Fibroblast of mammary gland (primary cell): ENCODE results near the gene SSC5D.

Source experiments
- DNase-seq: peaks from one replicate; pipeline ENCODE4 v3.0.0-alpha.2; 2010; ENCODE audit warnings: low read depth
- H3K4me3 ChIP-seq: 2 replicates; pipeline ENCODE4 v1.5.1; 2011; ENCODE audit warnings: low read depth, mild to moderate bottlenecking, low read length, moderate library complexity; ENCODE audit not compliant: control insufficient read depth
- CTCF ChIP-seq: conservative IDR thresholded peaks from 2 replicates; pipeline ENCODE4 v1.5.1; 2011; ENCODE audit warnings: low read depth, low read length, inconsistent platforms; ENCODE audit not compliant: control insufficient read depth, insufficient read depth

Gene SSC5D

DNA sequence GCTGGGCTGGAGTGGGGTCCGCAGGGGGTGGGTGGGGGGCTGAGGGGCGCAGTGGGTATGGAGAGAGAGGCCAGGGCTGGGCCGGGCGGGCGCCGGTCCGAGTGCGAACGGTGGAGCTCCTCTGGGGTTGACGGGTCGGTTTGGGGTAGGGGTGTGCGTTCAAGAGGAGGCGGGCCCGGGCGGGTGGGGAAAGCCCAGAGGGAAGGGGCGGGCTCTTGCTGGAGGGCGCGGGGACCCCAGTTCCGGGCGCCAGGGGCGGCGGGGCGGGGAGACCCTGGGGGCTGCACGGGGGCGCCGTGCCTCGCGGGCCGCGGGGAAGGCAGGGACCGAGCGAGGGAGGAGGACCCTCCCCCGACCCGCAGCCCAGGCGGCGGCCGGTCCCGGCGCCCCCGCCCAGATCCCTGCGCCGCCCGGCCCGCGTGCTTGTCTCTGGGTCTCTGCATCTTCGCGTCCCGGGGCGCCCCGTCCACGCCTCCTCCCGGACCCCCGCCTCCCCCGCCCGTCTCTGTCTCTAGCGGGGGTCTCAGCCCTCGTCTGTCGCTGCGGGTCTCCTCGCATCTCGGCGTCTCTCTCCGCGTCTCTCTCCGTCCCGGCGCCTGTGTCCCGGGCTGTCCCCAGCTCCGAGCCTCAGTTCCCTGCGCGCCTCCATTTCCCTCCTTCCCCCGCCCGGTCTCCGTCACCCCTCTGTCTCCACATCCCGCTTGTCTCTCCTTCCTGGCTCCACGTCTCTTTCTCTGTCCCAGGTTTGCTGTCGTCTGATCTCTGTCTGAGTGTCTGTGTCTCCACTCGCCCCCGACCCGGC, 36.9 kb upstream of the SSC5D start:
- no peak for TF ChIP-seq CTCF
- H3K4me3 ChIP-seq: no peak overlapping the region
- DNase-seq: no peak

GRCh38 chr19:55451965-55452748, 36.1 kb upstream of the SSC5D start:
- no peak for DNase-seq
- H3K4me3 ChIP-seq: no peak overlapping the region
- TF ChIP-seq CTCF: no peak

- no peak for TF ChIP-seq CTCF
- no peak overlapping the region for H3K4me3 ChIP-seq
- peak; percentile 59 for DNase-seq
Measured at GRCh38 chr19:55452749-55453346, 35.4 kb upstream of the SSC5D start.

GRCh38 chr19:55453511-55454260, 34.5 kb upstream of the SSC5D start:
- TF ChIP-seq CTCF: no peak
- H3K4me3 ChIP-seq: no peak overlapping the region
- DNase-seq: no peak

DNA sequence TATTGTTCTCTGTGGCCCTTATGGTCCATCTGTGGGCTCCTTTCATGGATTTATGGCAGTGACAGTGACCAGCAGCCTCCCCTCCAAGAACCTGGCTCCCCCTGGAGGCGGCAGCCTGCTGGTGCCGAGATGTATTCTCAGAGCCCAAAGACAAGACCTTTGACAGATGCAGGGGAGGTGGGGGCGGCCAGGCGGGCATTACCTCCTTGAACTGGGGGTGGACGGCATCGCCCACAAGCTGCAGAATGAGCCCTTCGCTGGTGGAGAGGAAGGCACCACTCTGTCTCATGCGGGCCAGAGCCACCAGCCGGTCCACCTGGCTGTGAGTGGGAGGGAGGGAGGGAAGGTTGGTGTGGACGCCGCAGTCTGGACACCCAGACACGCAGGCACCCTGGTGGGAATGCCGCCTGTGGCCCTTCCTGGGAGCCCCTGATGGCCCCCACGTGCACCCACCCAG, 33.4 kb upstream of the SSC5D start:
- TF ChIP-seq CTCF: peak; percentile 70
- peak; percentile 43 for DNase-seq
- H3K4me3 ChIP-seq: no peak overlapping the region

- DNase-seq: no peak
- no peak overlapping the region for H3K4me3 ChIP-seq
- TF ChIP-seq CTCF: no peak
Measured at GRCh38 chr19:55455576-55456235, 32.5 kb upstream of the SSC5D start.
